HepG2 (cell line): Measurements from ENCODE around the gene PPP1CB. TPM values are rescaled to one million over a fixed set of nuclear protein-coding genes. Genes with fewer than 3 reads are reported as not detected.

Source experiments
- ARNT2 ChIP-seq: sonication (generic); formaldehyde crosslinking; IDR thresholded peaks from 2 replicates; pipeline ENCODE4 v1.8.0; 2022; ENCODE audit warnings: mild to moderate bottlenecking, low read depth, missing genetic modification reagents, moderate library complexity
- GABPB1 ChIP-seq: IDR thresholded peaks from 2 replicates; pipeline ENCODE4 v1.6.1; 2016; ENCODE audit warnings: mild to moderate bottlenecking, missing genetic modification reagents, moderate library complexity, missing compliant biosample characterization
- GATAD1 ChIP-seq: IDR thresholded peaks from 2 replicates; pipeline ENCODE4 v1.6.1; 2016; ENCODE audit warnings: missing genetic modification reagents, missing compliant biosample characterization
- MAFF ChIP-seq: IDR thresholded peaks from 2 replicates; pipeline ENCODE4 v1.6.1; 2011; ENCODE audit warnings: low read depth, low read length, improper control_type of control experiment
- MYNN ChIP-seq: sonication (generic); formaldehyde crosslinking; IDR thresholded peaks from 2 replicates; pipeline ENCODE4 v1.4.0; 2020; ENCODE audit warnings: mild to moderate bottlenecking, low read depth, missing genetic modification reagents
- NFE2 ChIP-seq: sonication (generic); formaldehyde crosslinking; IDR thresholded peaks from 2 replicates; pipeline ENCODE4 v1.4.0; 2020; ENCODE audit warnings: missing genetic modification reagents
- NR3C1 ChIP-seq: sonication (generic); formaldehyde crosslinking; IDR thresholded peaks from 2 replicates; pipeline ENCODE4 v1.4.0; 2020; ENCODE audit warnings: missing genetic modification reagents
- SCMH1 ChIP-seq: sonication (generic); formaldehyde crosslinking; IDR thresholded peaks from 2 replicates; pipeline ENCODE4 v1.9.0; 2021; ENCODE audit warnings: missing genetic modification reagents, mild to moderate bottlenecking, borderline replicate concordance
- ZFX ChIP-seq: sonication (generic); formaldehyde crosslinking; IDR thresholded peaks from 2 replicates; pipeline ENCODE4 v1.4.0; 2020; ENCODE audit warnings: mild to moderate bottlenecking, low read depth, missing genetic modification reagents, moderate library complexity
- ZMYM2 ChIP-seq: sonication (generic); formaldehyde crosslinking; IDR thresholded peaks from 2 replicates; pipeline ENCODE4 v1.8.0; 2022; ENCODE audit warnings: mild to moderate bottlenecking, missing genetic modification reagents
- ZNF230 ChIP-seq: sonication (generic); formaldehyde crosslinking; IDR thresholded peaks from 2 replicates; pipeline ENCODE4 v1.4.0; 2020; ENCODE audit warnings: mild to moderate bottlenecking, missing genetic modification reagents
- ZNF441 ChIP-seq: sonication (generic); formaldehyde crosslinking; IDR thresholded peaks from 2 replicates; pipeline ENCODE4 v1.7.0; 2021; ENCODE audit warnings: missing genetic modification reagents, borderline replicate concordance
- ZNF557 ChIP-seq: sonication (generic); formaldehyde crosslinking; IDR thresholded peaks from 2 replicates; pipeline ENCODE4 v1.4.0; 2020; ENCODE audit warnings: missing genetic modification reagents
- ZNF567 ChIP-seq: sonication (generic); formaldehyde crosslinking; IDR thresholded peaks from 2 replicates; pipeline ENCODE4 v1.8.1; 2023; ENCODE audit warnings: mild to moderate bottlenecking, missing genetic modification reagents, borderline replicate concordance
- ZNF776 ChIP-seq: sonication (generic); formaldehyde crosslinking; IDR thresholded peaks from 2 replicates; pipeline ENCODE4 v1.4.0; 2020; ENCODE audit warnings: mild to moderate bottlenecking, missing genetic modification reagents
- polyA plus RNA-seq, 8 experiments: library from polyadenylated mRNA; depleted of rRNA in 3 of 8; stranded (reverse) in 7 of 8; unstranded in 1 of 8; fragments of >200 nt; fragmentation: Illumina TruSeq in 4 of 8; extraction: Trizol in 4 of 8; gene quantifications; 2 replicates each; pipeline versions ENCODE4 v1.2.1 to v1.2.3, GENCODE V29; 2011 to 2016; ENCODE audit warnings: low read depth in 4 of 8, missing spikeins in 1 of 8, mixed read lengths in 1 of 8; ENCODE audit not compliant: insufficient read depth in 1 of 8
- total RNA-seq, 5 experiments: library from RNA; depleted of rRNA; stranded (reverse); fragments of >200 nt; fragmentation: Illumina TruSeq; extraction: Trizol; gene quantifications; 2 replicates each; pipeline ENCODE4 v1.2.3, GENCODE V29; 2016; ENCODE audit warnings: low read depth in 1 of 5
- TF ChIP-seq, protein P1 (sequence below): sonication (generic); formaldehyde crosslinking; IDR thresholded peaks from 2 replicates; pipeline ENCODE4 v1.4.0; 2020; ENCODE audit warnings: missing genetic modification reagents
- TF ChIP-seq, protein P2 (sequence below): sonication (generic); formaldehyde crosslinking; IDR thresholded peaks from 2 replicates; pipeline ENCODE4 v1.4.0; 2020; ENCODE audit warnings: mild to moderate bottlenecking, missing genetic modification reagents
- TF ChIP-seq, protein P3 (sequence below): sonication (generic); formaldehyde crosslinking; IDR thresholded peaks from 2 replicates; pipeline ENCODE4 v1.4.0; 2020; ENCODE audit warnings: missing genetic modification reagents
- TF ChIP-seq, protein P4 (sequence below), 2 experiments: fragments of 450-650 bp in 1 of 2; sonication (generic) in 1 of 2; formaldehyde crosslinking; IDR thresholded peaks; 2 replicates each; pipeline versions ENCODE4 v1.5.0 to v1.8.0; 2020 to 2022; ENCODE audit warnings: mild to moderate bottlenecking in 1 of 2, missing genetic modification reagents in 1 of 2
- TF ChIP-seq, protein P5 (sequence below): IDR thresholded peaks from 2 replicates; pipeline ENCODE4 v1.6.1; 2018; ENCODE audit warnings: missing genetic modification reagents
- TF ChIP-seq, protein P6 (sequence below): sonication (generic); formaldehyde crosslinking; IDR thresholded peaks from 2 replicates; pipeline ENCODE4 v1.5.1; 2020; ENCODE audit warnings: missing genetic modification reagents, mild to moderate bottlenecking, borderline replicate concordance
- TF ChIP-seq, protein P7 (sequence below): sonication (generic); formaldehyde crosslinking; conservative IDR thresholded peaks from 2 replicates; pipeline ENCODE4 v1.8.0; 2022; ENCODE audit warnings: low read depth, missing genetic modification reagents

The PPP1CB gene
- total and polyA plus RNA-seq, 2 of the 13 experiments (the other 11 are each of a cell fraction or from before 2014, with no cell fraction given): 46.9 to 109 TPM

DNA sequence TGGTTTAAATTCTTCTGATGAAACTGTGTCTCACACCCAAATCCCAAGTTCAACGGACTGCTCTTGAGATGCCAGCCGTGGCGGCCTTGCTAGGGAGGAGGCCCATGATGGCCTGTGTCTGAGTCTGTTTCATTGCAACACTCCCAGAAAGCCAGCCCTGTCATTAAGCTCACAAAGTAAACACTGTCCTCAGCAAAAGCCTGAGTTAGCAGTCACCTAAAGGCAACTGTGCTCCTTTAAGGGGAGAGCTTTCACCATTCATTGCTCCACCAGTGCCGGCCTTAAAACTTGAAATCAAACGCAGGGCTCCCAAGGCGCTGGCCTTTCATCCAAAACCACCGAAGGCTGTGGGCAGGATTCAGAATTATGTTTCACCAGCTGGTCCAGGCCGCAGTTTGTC is 42.5 kb upstream of the PPP1CB start (continued):
- TF ChIP-seq NFE2 (CRISPR knock-in tag) (no peak), ZMYM2 (CRISPR knock-in tag) (no peak), ZNF567 (CRISPR knock-in tag) (no peak), ZNF776 (CRISPR knock-in tag) (no peak), MAFF (peak; percentile 57; the same call in 1 of the 2 replicates), MYNN (no peak), ARNT2 (CRISPR knock-in tag) (no peak), GABPB1 (CRISPR knock-in tag) (no peak), ZNF557 (no peak), GATAD1 (CRISPR knock-in tag) (no peak), NR3C1 (CRISPR knock-in tag) (no peak), ZNF441 (CRISPR knock-in tag) (no peak), SCMH1 (CRISPR knock-in tag) (no peak), ZNF230 (CRISPR knock-in tag) (no peak), ZFX (CRISPR knock-in tag) (peak; percentile 60)
- TF ChIP-seq, protein P1, sequence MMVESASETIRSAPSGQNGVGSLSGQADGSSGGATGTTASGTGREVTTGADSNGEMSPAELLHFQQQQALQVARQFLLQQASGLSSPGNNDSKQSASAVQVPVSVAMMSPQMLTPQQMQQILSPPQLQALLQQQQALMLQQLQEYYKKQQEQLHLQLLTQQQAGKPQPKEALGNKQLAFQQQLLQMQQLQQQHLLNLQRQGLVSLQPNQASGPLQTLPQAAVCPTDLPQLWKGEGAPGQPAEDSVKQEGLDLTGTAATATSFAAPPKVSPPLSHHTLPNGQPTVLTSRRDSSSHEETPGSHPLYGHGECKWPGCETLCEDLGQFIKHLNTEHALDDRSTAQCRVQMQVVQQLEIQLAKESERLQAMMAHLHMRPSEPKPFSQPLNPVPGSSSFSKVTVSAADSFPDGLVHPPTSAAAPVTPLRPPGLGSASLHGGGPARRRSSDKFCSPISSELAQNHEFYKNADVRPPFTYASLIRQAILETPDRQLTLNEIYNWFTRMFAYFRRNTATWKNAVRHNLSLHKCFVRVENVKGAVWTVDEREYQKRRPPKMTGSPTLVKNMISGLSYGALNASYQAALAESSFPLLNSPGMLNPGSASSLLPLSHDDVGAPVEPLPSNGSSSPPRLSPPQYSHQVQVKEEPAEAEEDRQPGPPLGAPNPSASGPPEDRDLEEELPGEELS (CRISPR knock-in tag): no peak
- TF ChIP-seq, protein P2, sequence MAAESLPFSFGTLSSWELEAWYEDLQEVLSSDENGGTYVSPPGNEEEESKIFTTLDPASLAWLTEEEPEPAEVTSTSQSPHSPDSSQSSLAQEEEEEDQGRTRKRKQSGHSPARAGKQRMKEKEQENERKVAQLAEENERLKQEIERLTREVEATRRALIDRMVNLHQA (CRISPR knock-in tag): no peak
- TF ChIP-seq, protein P3, sequence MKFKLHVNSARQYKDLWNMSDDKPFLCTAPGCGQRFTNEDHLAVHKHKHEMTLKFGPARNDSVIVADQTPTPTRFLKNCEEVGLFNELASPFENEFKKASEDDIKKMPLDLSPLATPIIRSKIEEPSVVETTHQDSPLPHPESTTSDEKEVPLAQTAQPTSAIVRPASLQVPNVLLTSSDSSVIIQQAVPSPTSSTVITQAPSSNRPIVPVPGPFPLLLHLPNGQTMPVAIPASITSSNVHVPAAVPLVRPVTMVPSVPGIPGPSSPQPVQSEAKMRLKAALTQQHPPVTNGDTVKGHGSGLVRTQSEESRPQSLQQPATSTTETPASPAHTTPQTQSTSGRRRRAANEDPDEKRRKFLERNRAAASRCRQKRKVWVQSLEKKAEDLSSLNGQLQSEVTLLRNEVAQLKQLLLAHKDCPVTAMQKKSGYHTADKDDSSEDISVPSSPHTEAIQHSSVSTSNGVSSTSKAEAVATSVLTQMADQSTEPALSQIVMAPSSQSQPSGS (CRISPR knock-in tag): peak; percentile 50; the same call in 1 of the 2 replicates
- TF ChIP-seq, protein P4, sequence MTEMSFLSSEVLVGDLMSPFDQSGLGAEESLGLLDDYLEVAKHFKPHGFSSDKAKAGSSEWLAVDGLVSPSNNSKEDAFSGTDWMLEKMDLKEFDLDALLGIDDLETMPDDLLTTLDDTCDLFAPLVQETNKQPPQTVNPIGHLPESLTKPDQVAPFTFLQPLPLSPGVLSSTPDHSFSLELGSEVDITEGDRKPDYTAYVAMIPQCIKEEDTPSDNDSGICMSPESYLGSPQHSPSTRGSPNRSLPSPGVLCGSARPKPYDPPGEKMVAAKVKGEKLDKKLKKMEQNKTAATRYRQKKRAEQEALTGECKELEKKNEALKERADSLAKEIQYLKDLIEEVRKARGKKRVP (CRISPR knock-in tag; IDR thresholded peaks at IDR 0.05): 0 out of 4 replicates have a peak, but pooled peaks of 1 of the 2 experiments have one; percentile 48
- TF ChIP-seq, protein P5, sequence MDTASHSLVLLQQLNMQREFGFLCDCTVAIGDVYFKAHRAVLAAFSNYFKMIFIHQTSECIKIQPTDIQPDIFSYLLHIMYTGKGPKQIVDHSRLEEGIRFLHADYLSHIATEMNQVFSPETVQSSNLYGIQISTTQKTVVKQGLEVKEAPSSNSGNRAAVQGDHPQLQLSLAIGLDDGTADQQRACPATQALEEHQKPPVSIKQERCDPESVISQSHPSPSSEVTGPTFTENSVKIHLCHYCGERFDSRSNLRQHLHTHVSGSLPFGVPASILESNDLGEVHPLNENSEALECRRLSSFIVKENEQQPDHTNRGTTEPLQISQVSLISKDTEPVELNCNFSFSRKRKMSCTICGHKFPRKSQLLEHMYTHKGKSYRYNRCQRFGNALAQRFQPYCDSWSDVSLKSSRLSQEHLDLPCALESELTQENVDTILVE (CRISPR knock-in tag): 0 out of 2 replicates have a peak, but pooled peaks have one; percentile 27
- TF ChIP-seq, protein P6, sequence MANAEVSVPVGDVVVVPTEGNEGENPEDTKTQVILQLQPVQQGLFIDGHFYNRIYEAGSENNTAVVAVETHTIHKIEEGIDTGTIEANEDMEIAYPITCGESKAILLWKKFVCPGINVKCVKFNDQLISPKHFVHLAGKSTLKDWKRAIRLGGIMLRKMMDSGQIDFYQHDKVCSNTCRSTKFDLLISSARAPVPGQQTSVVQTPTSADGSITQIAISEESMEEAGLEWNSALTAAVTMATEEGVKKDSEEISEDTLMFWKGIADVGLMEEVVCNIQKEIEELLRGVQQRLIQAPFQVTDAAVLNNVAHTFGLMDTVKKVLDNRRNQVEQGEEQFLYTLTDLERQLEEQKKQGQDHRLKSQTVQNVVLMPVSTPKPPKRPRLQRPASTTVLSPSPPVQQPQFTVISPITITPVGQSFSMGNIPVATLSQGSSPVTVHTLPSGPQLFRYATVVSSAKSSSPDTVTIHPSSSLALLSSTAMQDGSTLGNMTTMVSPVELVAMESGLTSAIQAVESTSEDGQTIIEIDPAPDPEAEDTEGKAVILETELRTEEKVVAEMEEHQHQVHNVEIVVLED: 0 out of 2 replicates have a peak, but pooled peaks have one; percentile 18
- TF ChIP-seq, protein P7, sequence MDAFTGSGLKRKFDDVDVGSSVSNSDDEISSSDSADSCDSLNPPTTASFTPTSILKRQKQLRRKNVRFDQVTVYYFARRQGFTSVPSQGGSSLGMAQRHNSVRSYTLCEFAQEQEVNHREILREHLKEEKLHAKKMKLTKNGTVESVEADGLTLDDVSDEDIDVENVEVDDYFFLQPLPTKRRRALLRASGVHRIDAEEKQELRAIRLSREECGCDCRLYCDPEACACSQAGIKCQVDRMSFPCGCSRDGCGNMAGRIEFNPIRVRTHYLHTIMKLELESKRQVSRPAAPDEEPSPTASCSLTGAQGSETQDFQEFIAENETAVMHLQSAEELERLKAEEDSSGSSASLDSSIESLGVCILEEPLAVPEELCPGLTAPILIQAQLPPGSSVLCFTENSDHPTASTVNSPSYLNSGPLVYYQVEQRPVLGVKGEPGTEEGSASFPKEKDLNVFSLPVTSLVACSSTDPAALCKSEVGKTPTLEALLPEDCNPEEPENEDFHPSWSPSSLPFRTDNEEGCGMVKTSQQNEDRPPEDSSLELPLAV (CRISPR knock-in tag): no peak
